ENCODE measurements around the gene CAPZB. TPM values are rescaled to one million over a fixed set of nuclear protein-coding genes. Genes with fewer than 3 reads are reported as not detected.

Gene CAPZB
- total RNA-seq, 3 donors from 2014 or later (not counting 1 experiment from before 2014, with no cell fraction given), result 369 to 393 (median 375) TPM

GRCh38 chr1:19413999-19414398, 71.3 kb downstream of the CAPZB start:
- Mint-ChIP-seq H3K4me3 (no peak overlapping the region), H3K9me3 (no peaks in the 10 kb centered on the region), H3K4me1 (peaks cover 72 to 84% of the 10 kb centered on the region in 2 donors), H3K27me3 (ENCODE audit: low read depth in 2 of 2) (no peaks in the 10 kb centered on the region), H3K36me3 (peaks cover 15% of the 10 kb centered on the region), H3K27ac (peak overlapping the region; percentile 74 to 76)
- ATAC-seq (no peak), DNase-seq (no peak)
- intact Hi-C loops (cut with micrococcal nuclease), result no loop called here
- H3K4me3 ChIP-seq (ENCODE audit: low read length), result no peak overlapping the region
- H3K36me3 ChIP-seq (ENCODE audit: control insufficient read depth, insufficient read depth, low read length), result peaks cover 11% of the 10 kb centered on the region
- no peak overlapping the region for H3K27ac ChIP-seq (ENCODE audit: low read length)
- 95% methylated on average over 12 of the region's 12 CpGs for WGBS (ENCODE audit: insufficient coverage)
- no peaks in the 10 kb centered on the region for H3K9me3 ChIP-seq (ENCODE audit: control insufficient read depth, insufficient read depth, low read length)
- H3K4me1 ChIP-seq (ENCODE audit: control insufficient read depth, insufficient read depth, low read length), result peaks cover 4% of the 10 kb centered on the region
- no peak for TF ChIP-seq CTCF (IDR thresholded peaks at IDR 0.05)
- no peaks in the 10 kb centered on the region for H3K27me3 ChIP-seq (ENCODE audit: control insufficient read depth, insufficient read depth, low read length)

- Mint-ChIP-seq H3K4me3 (no peak overlapping the region), H3K27me3 (ENCODE audit: low read depth in 2 of 2) (no peaks in the 10 kb centered on the region), H3K27ac (peak overlapping the region; percentile 74 to 76), H3K36me3 (peaks cover 6% of the 10 kb centered on the region), H3K9me3 (no peaks in the 10 kb centered on the region), H3K4me1 (peaks cover 68 to 85% of the 10 kb centered on the region in 2 donors)
- H3K27me3 ChIP-seq (ENCODE audit: control insufficient read depth, insufficient read depth, low read length), result no peaks in the 10 kb centered on the region
- DNase-seq (no peak), ATAC-seq (no peak)
- intact Hi-C loops (cut with micrococcal nuclease), result no loop called here
- peaks cover 2% of the 10 kb centered on the region for H3K36me3 ChIP-seq (ENCODE audit: control insufficient read depth, insufficient read depth, low read length)
- no peak overlapping the region for H3K4me3 ChIP-seq (ENCODE audit: low read length)
- TF ChIP-seq CTCF (IDR thresholded peaks at IDR 0.05), result no peak
- no peak overlapping the region for H3K27ac ChIP-seq (ENCODE audit: low read length)
- H3K9me3 ChIP-seq (ENCODE audit: control insufficient read depth, insufficient read depth, low read length), result no peaks in the 10 kb centered on the region
- H3K4me1 ChIP-seq (ENCODE audit: control insufficient read depth, insufficient read depth, low read length), result peaks cover 10% of the 10 kb centered on the region
- whole genome bisulfite sequencing (ENCODE audit: insufficient coverage), result 95% methylated on average over 8 of the region's 8 CpGs
These were observed 72.7 kb downstream of the CAPZB start for GRCh38 chr1:19412654-19413053.

GRCh38 chr1:19411612-19412011, 73.7 kb downstream of the CAPZB start:
- 74% methylated on average over 8 of the region's 8 CpGs for WGBS (ENCODE audit: insufficient coverage)
- TF ChIP-seq CTCF (IDR thresholded peaks at IDR 0.05), result no peak
- no peaks in the 10 kb centered on the region for H3K9me3 ChIP-seq (ENCODE audit: control insufficient read depth, insufficient read depth, low read length)
- Mint-ChIP-seq H3K36me3 (peaks cover 6% of the 10 kb centered on the region), H3K27me3 (ENCODE audit: low read depth in 2 of 2) (no peaks in the 10 kb centered on the region), H3K4me1 (peaks cover 68 to 86% of the 10 kb centered on the region in 2 donors), H3K9me3 (no peaks in the 10 kb centered on the region), H3K4me3 (no peak overlapping the region), H3K27ac (peak overlapping the region; percentile 76 to 77)
- H3K27me3 ChIP-seq (ENCODE audit: control insufficient read depth, insufficient read depth, low read length), result no peaks in the 10 kb centered on the region
- no peaks in the 10 kb centered on the region for H3K36me3 ChIP-seq (ENCODE audit: control insufficient read depth, insufficient read depth, low read length)
- H3K4me3 ChIP-seq (ENCODE audit: low read length), result no peak overlapping the region
- ATAC-seq (no peak), DNase-seq (no peak)
- intact Hi-C loops (cut with micrococcal nuclease), result no loop called here
- H3K27ac ChIP-seq (ENCODE audit: low read length), result no peak overlapping the region
- peaks cover 10% of the 10 kb centered on the region for H3K4me1 ChIP-seq (ENCODE audit: control insufficient read depth, insufficient read depth, low read length)

- ATAC-seq (no peak), DNase-seq (no peak)
- intact Hi-C loops (cut with micrococcal nuclease), result no loop called here
- no peak overlapping the region for H3K4me3 ChIP-seq (ENCODE audit: low read length)
- no peak for TF ChIP-seq CTCF (IDR thresholded peaks at IDR 0.05)
- no peaks in the 10 kb centered on the region for H3K27me3 ChIP-seq (ENCODE audit: control insufficient read depth, insufficient read depth, low read length)
- no peaks in the 10 kb centered on the region for H3K36me3 ChIP-seq (ENCODE audit: control insufficient read depth, insufficient read depth, low read length)
- H3K4me1 Mint-ChIP-seq, result peaks cover 80 to 92% of the 10 kb centered on the region in 2 donors
- H3K36me3 Mint-ChIP-seq, result peaks cover 6% of the 10 kb centered on the region
- peaks cover 18% of the 10 kb centered on the region for H3K4me1 ChIP-seq (ENCODE audit: control insufficient read depth, insufficient read depth, low read length)
- H3K9me3 Mint-ChIP-seq, result no peaks in the 10 kb centered on the region
- no peak overlapping the region for H3K4me3 Mint-ChIP-seq
- no peak overlapping the region for H3K27ac ChIP-seq (ENCODE audit: low read length)
- WGBS (ENCODE audit: insufficient coverage), result 96% methylated on average over 5 of the region's 5 CpGs
- no peaks in the 10 kb centered on the region for H3K27me3 Mint-ChIP-seq (ENCODE audit: low read depth in 2 of 2)
- no peaks in the 10 kb centered on the region for H3K9me3 ChIP-seq (ENCODE audit: control insufficient read depth, insufficient read depth, low read length)
- peak overlapping the region; percentile 76 to 77 for H3K27ac Mint-ChIP-seq
These were observed 74.9 kb downstream of the CAPZB start for GRCh38 chr1:19410393-19410792.
